Activated naive CD8-positive, alpha-beta T cell treated with anti-CD3 and anti-CD28 coated beads, Interleukin-2, amount 10 ng/mL, durations not matched to agents 7 days and 5 days (primary cell): ENCODE measurements around the gene MAPK10. TPM values are rescaled to one million over a fixed set of nuclear protein-coding genes. Genes with fewer than 3 reads are reported as not detected.

Experiments
- ATAC-seq: fragments of 150-1000 bp; cut with Tn5 transposase; one replicate; pipeline ENCODE4 v1.10.0; 2021; ENCODE audit warnings: low read depth, moderate library complexity
- POLR2A ChIA-PET: fragments of 350-600 bp; sonication (Branson Sonifier 250); formaldehyde crosslinking; loops from one replicate; lab custom pipeline; 2021; ENCODE audit warnings: antibody characterized with exemption; lab: Charles Lee
- DNase-seq: peaks from one replicate; pipeline ENCODE4 v3.0.0; 2021
- H3K27ac Mint-ChIP-seq: one replicate; pipeline ENCODE4 v1.8.0; 2022; ENCODE audit warnings: mild to moderate bottlenecking, mixed read lengths
- H3K27me3 Mint-ChIP-seq: one replicate; pipeline ENCODE4 v1.8.0; 2022; ENCODE audit warnings: mild to moderate bottlenecking, moderate library complexity, mixed read lengths
- H3K36me3 Mint-ChIP-seq: one replicate; pipeline ENCODE4 v1.8.0; 2021; ENCODE audit warnings: mild to moderate bottlenecking, mixed read lengths
- H3K4me1 Mint-ChIP-seq: one replicate; pipeline ENCODE4 v1.8.0; 2021; ENCODE audit warnings: mixed read lengths
- H3K4me3 Mint-ChIP-seq: one replicate; pipeline ENCODE4 v1.8.0; 2022; ENCODE audit warnings: mild to moderate bottlenecking, moderate library complexity, mixed read lengths
- H3K9me3 Mint-ChIP-seq: one replicate; pipeline ENCODE4 v1.8.0; 2021; ENCODE audit warnings: mixed read lengths
- total RNA-seq, 2 experiments: library from RNA; stranded (reverse); gene quantifications; one replicate each; pipeline ENCODE4 v1.2.3, GENCODE V29; 2021

The MAPK10 gene
- total RNA-seq, 2 experiments from 2014 or later, result not detected

- no peak overlapping the region for H3K27ac Mint-ChIP-seq
- ATAC-seq (no peak), DNase-seq (no peak)
- POLR2A ChIA-PET, result no interaction called here
- H3K4me1 Mint-ChIP-seq, result no peaks in the 10 kb centered on the region
- no peaks in the 10 kb centered on the region for H3K27me3 Mint-ChIP-seq
- H3K9me3 Mint-ChIP-seq, result peaks cover 7% of the 10 kb centered on the region
- no peaks in the 10 kb centered on the region for H3K36me3 Mint-ChIP-seq
- H3K4me3 Mint-ChIP-seq, result no peak overlapping the region
Observed at GRCh38 chr4:86367577-86367976, 7.7 kb upstream of the MAPK10 start.

GRCh38 chr4:86366920-86367319 lies 7.1 kb upstream of the MAPK10 start:
- H3K9me3 Mint-ChIP-seq, result peaks cover 6% of the 10 kb centered on the region
- DNase-seq, result no peak
- no peaks in the 10 kb centered on the region for H3K27me3 Mint-ChIP-seq
- no peak for ATAC-seq
- no peak overlapping the region for H3K27ac Mint-ChIP-seq
- no peaks in the 10 kb centered on the region for H3K4me1 Mint-ChIP-seq
- H3K36me3 Mint-ChIP-seq, result no peaks in the 10 kb centered on the region
- no peak overlapping the region for H3K4me3 Mint-ChIP-seq
- POLR2A ChIA-PET, result interaction anchor here (0.6 kb wide), 1 partner anchor 1541 kb away, joined by 3 read pairs; no protein-coding TSS in a partner anchor

DNA sequence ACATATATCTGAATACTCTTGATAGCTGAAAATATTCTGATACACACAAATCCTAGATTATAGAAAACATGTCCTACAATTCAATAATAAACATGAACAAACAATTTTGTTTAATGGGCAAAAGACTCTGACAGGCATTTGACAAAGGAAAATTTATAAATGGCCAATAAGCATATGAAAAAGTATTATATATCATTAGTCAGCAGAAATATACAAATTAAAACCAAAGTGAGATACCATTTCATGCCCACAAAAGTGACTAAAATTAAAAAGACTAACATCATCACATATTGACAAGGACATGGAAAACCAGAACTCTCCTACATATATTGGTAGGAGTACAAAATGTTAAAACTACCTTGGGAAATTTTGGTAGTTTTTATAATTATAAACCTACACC lies 2.7 kb upstream of the MAPK10 start:
- Mint-ChIP-seq H3K4me1 (peaks cover 11% of the 10 kb centered on the region), H3K4me3 (no peak overlapping the region), H3K9me3 (no peaks in the 10 kb centered on the region), H3K27ac (no peak overlapping the region), H3K27me3 (peaks cover 7% of the 10 kb centered on the region), H3K36me3 (no peaks in the 10 kb centered on the region)
- no peak for ATAC-seq
- no peak for DNase-seq
- POLR2A ChIA-PET, result no interaction called here

DNA sequence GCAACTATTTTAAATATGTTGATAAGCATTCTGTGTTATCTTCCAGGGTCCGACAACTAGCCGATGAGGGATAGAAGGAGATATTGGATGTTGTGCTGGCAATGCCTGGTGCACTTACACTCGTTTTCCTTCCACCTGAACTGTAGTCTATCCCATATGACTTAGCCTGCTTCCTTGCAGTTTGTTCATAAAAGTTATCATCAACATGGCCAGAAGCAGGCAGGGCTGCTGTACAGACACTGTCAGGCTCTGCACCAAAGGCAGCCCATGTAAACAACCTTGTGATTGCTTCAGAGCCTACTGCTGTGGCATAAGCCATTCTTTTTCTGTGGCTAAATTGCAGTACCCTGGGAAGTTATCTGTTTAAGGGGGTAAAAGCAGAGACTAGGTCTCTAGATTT lies 1.6 kb downstream of the MAPK10 start:
- Mint-ChIP-seq H3K9me3 (no peaks in the 10 kb centered on the region), H3K4me3 (no peak overlapping the region), H3K27me3 (peaks cover 8% of the 10 kb centered on the region), H3K4me1 (peaks cover 11% of the 10 kb centered on the region), H3K27ac (no peak overlapping the region), H3K36me3 (no peaks in the 10 kb centered on the region)
- ATAC-seq, result no peak
- POLR2A ChIA-PET, result no interaction called here
- DNase-seq, result no peak

DNA sequence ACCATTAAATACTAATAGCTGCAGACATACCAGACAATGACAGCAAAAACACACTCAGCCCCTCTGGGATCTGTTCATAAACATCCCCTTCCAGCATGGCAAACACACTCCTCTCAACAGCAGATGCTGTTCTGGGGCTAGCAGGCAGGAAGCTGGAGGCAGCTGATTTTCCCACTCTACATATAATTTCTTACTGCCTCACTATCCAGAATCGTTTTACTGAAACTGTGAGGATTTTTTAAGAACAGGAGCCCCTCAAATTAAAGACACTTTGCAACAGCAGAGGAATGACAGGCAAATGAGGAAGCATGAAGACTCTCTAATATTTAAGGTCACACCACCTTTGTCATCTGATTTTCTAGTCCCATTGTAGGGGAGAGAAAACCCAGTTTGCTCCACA lies 2.2 kb downstream of the MAPK10 start:
- ATAC-seq (no peak), DNase-seq (no peak)
- no peaks in the 10 kb centered on the region for H3K36me3 Mint-ChIP-seq
- no peak overlapping the region for H3K27ac Mint-ChIP-seq
- POLR2A ChIA-PET, result no interaction called here
- H3K27me3 Mint-ChIP-seq, result peaks cover 8% of the 10 kb centered on the region
- no peaks in the 10 kb centered on the region for H3K9me3 Mint-ChIP-seq
- no peak overlapping the region for H3K4me3 Mint-ChIP-seq
- peaks cover 11% of the 10 kb centered on the region for H3K4me1 Mint-ChIP-seq

DNA sequence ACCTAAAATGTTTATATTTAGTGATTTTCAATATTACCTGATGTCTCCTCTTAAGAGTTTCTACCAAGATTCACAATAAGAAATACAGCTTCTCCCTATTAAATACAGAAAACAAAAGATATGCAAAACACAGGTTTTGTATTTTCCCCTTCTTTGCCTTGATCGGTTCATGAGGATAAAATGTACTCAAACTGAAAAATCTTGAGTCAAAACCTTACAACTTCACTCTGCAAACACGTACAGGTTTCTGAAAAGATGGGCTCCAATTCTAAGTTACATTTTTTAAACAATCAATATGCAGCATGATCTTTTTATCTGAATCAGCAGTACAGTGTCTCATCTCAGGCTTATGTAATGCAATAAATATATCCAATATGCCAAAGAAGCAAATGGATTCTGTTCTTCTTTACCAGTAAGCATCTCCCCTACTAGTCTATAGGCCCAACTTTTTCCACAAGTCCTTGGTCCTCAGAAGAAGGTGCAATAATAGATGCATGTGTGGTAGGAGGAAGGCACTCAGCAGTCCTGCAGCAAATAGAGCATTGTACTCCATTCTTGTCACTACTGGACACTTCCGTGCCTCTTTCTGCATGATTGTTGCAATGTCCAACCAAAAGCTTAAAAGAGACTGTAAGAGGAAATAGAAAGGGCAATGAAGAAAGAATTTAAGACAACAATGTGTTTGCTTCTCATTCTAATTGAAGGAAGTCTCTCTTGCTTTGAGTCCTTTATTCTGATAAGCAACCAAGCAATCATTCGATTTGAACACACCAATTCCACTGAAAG lies 3.2 kb downstream of the MAPK10 start:
- ATAC-seq (no peak), DNase-seq (no peak)
- H3K4me1 Mint-ChIP-seq, result peaks cover 11% of the 10 kb centered on the region
- peaks cover 8% of the 10 kb centered on the region for H3K27me3 Mint-ChIP-seq
- POLR2A ChIA-PET, result no interaction called here
- H3K27ac Mint-ChIP-seq, result no peak overlapping the region
- H3K4me3 Mint-ChIP-seq, result no peak overlapping the region
- H3K36me3 Mint-ChIP-seq, result no peaks in the 10 kb centered on the region
- no peaks in the 10 kb centered on the region for H3K9me3 Mint-ChIP-seq

DNA sequence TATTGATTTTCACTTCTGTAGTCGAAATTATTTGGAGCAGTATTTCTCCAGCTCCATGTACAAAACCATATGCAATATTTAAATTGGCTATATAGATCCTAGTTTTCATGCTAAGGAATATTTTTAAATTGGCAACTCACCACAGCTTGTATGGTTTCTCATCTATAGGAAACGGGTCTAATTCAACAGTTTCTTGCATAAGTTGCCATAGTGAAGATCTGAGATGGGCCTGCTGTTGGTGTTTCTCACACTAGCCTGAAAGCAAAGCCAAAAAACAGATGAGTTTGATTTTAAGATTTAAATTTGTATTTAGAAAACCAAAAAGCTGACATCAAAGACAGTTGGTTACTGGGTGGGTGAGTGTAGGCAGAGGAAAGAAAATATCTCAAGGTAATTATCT lies 5.5 kb downstream of the MAPK10 start:
- Mint-ChIP-seq H3K4me1 (peaks cover 1% of the 10 kb centered on the region), H3K9me3 (no peaks in the 10 kb centered on the region), H3K27ac (no peak overlapping the region), H3K36me3 (no peaks in the 10 kb centered on the region), H3K4me3 (no peak overlapping the region), H3K27me3 (peaks cover 5% of the 10 kb centered on the region)
- POLR2A ChIA-PET, result no interaction called here
- ATAC-seq (no peak), DNase-seq (no peak)

DNA sequence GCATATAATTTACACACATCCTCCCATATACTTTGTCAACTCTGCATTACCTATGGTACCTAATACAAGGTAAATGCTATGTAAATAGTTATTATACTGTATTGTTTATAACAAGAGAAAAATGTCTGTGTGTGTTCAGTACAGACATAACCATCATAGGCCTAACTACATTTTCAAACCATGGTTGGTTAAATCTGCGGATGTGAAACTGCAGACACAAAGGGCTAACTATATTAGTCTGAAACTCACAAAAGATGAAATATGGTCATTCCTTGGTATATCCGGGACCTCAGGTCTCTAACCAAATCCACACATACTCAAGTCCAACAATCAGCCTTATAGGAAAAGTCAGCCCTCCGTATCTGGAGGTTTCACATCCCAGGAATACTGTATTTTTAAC lies 13.5 kb downstream of the MAPK10 start:
- POLR2A ChIA-PET, result no interaction called here
- ATAC-seq, result no peak
- Mint-ChIP-seq H3K36me3 (no peaks in the 10 kb centered on the region), H3K4me3 (no peak overlapping the region), H3K27ac (no peak overlapping the region), H3K9me3 (no peaks in the 10 kb centered on the region), H3K27me3 (peaks cover 2% of the 10 kb centered on the region), H3K4me1 (no peaks in the 10 kb centered on the region)
- no peak for DNase-seq

DNA sequence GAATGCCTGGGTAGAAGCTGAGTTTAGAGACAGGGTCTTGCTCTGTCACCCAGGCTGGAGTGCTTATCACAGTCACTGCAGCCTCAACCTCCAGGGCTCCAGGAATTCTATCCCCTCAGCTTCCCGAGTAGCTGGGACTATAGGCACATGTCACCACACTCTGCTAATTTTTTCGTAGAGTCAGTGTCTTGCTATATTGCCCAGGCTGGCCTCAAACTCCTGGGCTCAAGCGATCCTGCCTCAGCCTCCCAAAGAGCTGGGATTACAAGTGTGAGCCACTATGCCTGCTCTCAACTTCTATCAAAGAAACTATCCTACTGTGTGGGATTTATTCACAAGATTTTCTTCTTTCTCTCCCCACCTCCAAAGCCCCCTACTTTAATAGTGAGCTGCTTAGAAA lies 15.7 kb downstream of the MAPK10 start:
- Mint-ChIP-seq H3K27me3 (peaks cover under 1% of the 10 kb centered on the region), H3K27ac (no peak overlapping the region), H3K9me3 (no peaks in the 10 kb centered on the region), H3K36me3 (no peaks in the 10 kb centered on the region), H3K4me1 (no peaks in the 10 kb centered on the region), H3K4me3 (no peak overlapping the region)
- POLR2A ChIA-PET, result no interaction called here
- DNase-seq (no peak), ATAC-seq (no peak)

- Mint-ChIP-seq H3K27ac (no peak overlapping the region), H3K4me3 (no peak overlapping the region), H3K36me3 (no peaks in the 10 kb centered on the region), H3K9me3 (no peaks in the 10 kb centered on the region), H3K4me1 (no peaks in the 10 kb centered on the region), H3K27me3 (no peaks in the 10 kb centered on the region)
- DNase-seq (no peak), ATAC-seq (no peak)
- POLR2A ChIA-PET, result no interaction called here
Observed at GRCh38 chr4:86338989-86339388, 20.9 kb downstream of the MAPK10 start.

DNA sequence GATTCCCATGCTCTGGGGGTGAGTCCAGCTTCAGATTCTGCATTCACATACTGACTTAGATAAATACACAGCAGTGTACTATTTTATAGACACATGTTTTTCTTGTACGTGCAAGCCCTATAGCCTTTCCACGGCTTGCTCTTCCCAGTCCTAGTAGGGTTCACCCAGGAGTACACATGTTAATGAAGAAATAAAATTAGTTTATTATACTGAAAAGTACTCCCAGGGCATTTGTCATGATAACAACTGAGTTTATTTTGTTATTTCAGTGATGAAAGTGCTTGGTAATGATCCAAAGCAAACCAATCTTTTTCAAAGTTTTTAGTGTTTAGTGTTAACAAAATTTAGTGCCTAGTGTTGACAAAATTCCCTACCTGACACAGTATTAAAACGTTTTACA lies 21.3 kb downstream of the MAPK10 start:
- ATAC-seq (no peak), DNase-seq (no peak)
- Mint-ChIP-seq H3K27ac (no peak overlapping the region), H3K9me3 (no peaks in the 10 kb centered on the region), H3K36me3 (no peaks in the 10 kb centered on the region), H3K4me1 (no peaks in the 10 kb centered on the region), H3K27me3 (no peaks in the 10 kb centered on the region), H3K4me3 (no peak overlapping the region)
- POLR2A ChIA-PET, result no interaction called here

GRCh38 chr4:86334020-86334750 lies 25.7 kb downstream of the MAPK10 start:
- POLR2A ChIA-PET, result no interaction called here
- no peaks in the 10 kb centered on the region for H3K36me3 Mint-ChIP-seq
- ATAC-seq, result no peak
- no peak for DNase-seq
- no peak overlapping the region for H3K4me3 Mint-ChIP-seq
- no peaks in the 10 kb centered on the region for H3K4me1 Mint-ChIP-seq
- no peak overlapping the region for H3K27ac Mint-ChIP-seq
- H3K27me3 Mint-ChIP-seq, result no peaks in the 10 kb centered on the region
- H3K9me3 Mint-ChIP-seq, result no peaks in the 10 kb centered on the region

DNA sequence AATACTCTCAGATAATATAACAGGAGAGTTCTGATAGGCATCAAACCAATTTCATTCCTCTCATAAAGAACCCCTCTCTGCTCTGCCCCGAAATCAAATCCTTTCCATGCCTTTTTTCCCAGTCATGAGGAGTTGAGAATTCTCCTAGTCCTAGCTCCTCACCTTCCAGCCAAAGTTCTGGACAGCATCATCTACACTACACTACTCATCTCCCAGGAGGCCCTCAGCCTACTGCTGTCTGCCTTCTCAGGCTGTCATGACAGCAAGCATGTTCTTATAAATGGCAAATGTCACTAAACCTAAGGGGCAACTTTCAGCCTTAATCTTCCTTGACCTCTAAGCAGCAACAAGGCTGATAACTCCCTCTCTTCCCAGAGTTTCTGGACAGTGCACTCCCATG lies 26.6 kb downstream of the MAPK10 start:
- no peaks in the 10 kb centered on the region for H3K4me1 Mint-ChIP-seq
- H3K36me3 Mint-ChIP-seq, result no peaks in the 10 kb centered on the region
- DNase-seq, result no peak
- H3K4me3 Mint-ChIP-seq, result no peak overlapping the region
- H3K9me3 Mint-ChIP-seq, result no peaks in the 10 kb centered on the region
- no peak overlapping the region for H3K27ac Mint-ChIP-seq
- ATAC-seq, result no peak
- no peaks in the 10 kb centered on the region for H3K27me3 Mint-ChIP-seq
- POLR2A ChIA-PET, result no interaction called here
